Lower leg skin (tissue), 4 donors: ENCODE data around the gene ETHE1. TPM values are rescaled to one million over a fixed set of nuclear protein-coding genes. Genes with fewer than 3 reads are reported as not detected.

Source experiments
- DNase-seq, 2 donors: peaks; one replicate each; pipeline ENCODE4 v3.0.0-alpha.2; 2019; ENCODE audit warnings: low spot score in 2 of 2
- H3K4me3 ChIP-seq: fragments of 200-600 bp; sonication (generic); 2 replicates; pipeline ENCODE4 v1.5.1; 2017; ENCODE audit warnings: mild to moderate bottlenecking, low read depth; ENCODE audit not compliant: poor library complexity, severe bottlenecking
- POLR2A ChIP-seq, 2 donors: fragments of 450-650 bp; IDR thresholded peaks; one replicate each; pipeline ENCODE4 v1.6.1; 2016 to 2017; ENCODE audit warnings: antibody characterized with exemption in 2 of 2, mild to moderate bottlenecking in 1 of 2, moderate library complexity in 1 of 2
- WGBS, 2 donors: methylation state at CpG; one replicate each; pipeline ENCODE4 v1.1.5; 2018; 5-methylcytosine and 5-hydroxymethylcytosine counted together
- intact Hi-C: fragments of 100-400 bp; cut with DNase I; formaldehyde crosslinking; loops from one replicate; pipeline ENCODE4 v1.15.0; 2023; ENCODE audit warnings: low total_unique reads
- total RNA-seq, 4 donors: library from RNA; depleted of rRNA; stranded (reverse); fragments of >200 nt; gene quantifications; one replicate each; pipeline ENCODE4 v1.1.0, GENCODE V29; 2016
- TF ChIP-seq, protein P1 (sequence below), 3 donors: fragments of 450-650 bp; IDR thresholded peaks; one replicate each; pipeline ENCODE4 v1.5.1; 2016; ENCODE audit warnings: antibody characterized with exemption in 3 of 3, mild to moderate bottlenecking in 3 of 3, moderate library complexity in 2 of 3

The ETHE1 gene
- total RNA-seq, 4 donors from 2014 or later: 63.4 to 79.3 (median 72.8) TPM

DNA sequence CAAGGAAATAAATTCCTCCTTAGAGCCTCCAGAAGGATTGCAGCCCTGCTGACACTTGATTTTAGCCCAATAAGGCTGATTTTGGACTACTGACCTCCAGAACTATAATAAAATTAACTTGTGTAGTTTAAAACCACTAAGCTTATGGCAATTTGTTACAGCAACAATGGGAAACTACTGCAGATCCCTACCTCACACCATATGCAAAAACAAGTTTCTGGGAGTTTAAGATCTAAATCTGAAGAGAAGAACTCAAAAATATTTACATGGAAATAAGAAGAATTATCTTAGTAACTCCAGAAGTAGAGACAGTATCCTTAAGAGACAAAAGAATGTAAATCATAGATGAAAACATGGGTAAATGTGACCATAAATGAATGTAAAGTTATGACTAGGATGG is 11.9 kb upstream of the ETHE1 start:
- TF ChIP-seq, protein P1, sequence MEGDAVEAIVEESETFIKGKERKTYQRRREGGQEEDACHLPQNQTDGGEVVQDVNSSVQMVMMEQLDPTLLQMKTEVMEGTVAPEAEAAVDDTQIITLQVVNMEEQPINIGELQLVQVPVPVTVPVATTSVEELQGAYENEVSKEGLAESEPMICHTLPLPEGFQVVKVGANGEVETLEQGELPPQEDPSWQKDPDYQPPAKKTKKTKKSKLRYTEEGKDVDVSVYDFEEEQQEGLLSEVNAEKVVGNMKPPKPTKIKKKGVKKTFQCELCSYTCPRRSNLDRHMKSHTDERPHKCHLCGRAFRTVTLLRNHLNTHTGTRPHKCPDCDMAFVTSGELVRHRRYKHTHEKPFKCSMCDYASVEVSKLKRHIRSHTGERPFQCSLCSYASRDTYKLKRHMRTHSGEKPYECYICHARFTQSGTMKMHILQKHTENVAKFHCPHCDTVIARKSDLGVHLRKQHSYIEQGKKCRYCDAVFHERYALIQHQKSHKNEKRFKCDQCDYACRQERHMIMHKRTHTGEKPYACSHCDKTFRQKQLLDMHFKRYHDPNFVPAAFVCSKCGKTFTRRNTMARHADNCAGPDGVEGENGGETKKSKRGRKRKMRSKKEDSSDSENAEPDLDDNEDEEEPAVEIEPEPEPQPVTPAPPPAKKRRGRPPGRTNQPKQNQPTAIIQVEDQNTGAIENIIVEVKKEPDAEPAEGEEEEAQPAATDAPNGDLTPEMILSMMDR (IDR thresholded peaks at IDR 0.05): no peak
- TF ChIP-seq POLR2A (IDR thresholded peaks at IDR 0.05): no peak
- no peak for DNase-seq
- intact Hi-C loops: no loop called here
- no peak overlapping the region for H3K4me3 ChIP-seq

DNA sequence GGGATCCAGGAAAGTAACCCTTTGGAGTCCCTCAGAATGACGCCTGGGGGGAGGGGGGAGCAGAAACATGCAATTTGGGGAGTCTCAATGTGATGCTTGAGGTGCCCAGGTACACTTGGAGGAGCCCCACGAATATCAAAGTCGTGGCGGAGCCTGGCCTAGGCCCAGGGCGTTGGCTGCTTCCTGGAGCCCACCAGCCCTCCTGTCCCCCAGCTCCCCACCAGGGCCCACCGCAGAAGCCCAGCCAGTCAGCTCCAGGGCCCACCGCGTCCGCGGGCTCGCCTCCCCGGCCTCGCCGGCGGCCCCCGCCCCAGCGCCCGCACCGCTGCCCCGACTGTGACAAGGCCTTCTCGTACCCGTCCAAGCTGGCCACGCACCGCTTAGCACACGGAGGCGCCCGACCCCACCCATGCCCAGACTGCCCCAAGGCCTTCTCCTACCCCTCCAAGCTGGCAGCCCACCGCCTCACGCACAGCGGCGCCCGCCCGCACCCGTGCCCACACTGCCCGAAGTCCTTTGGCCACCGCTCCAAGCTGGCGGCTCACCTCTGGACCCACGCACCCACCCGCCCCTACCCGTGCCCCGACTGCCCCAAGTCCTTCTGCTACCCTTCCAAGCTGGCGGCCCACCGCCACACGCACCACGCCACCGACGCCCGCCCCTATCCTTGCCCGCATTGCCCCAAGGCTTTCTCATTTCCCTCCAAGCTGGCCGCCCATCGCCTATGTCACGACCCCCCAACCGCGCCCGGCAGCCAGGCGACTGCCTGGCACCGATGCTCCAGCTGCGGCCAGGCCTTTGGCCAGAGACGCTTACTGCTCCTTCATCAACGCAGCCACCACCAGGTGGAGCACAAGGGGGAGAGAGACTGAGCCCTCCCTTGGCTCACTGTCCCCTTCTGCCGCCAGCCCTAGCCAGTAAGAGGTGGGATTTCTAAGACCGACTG is 8.1 kb upstream of the ETHE1 start:
- intact Hi-C loops: no loop called here
- H3K4me3 ChIP-seq: no peak overlapping the region
- TF ChIP-seq, protein P1 (IDR thresholded peaks at IDR 0.05): no peak
- TF ChIP-seq POLR2A (IDR thresholded peaks at IDR 0.05): no peak
- peak in 1 of 2 donors; percentile 89 for DNase-seq
- WGBS, 2 donors: 64 to 65% methylated on average over 62 of the region's 62 CpGs

DNA sequence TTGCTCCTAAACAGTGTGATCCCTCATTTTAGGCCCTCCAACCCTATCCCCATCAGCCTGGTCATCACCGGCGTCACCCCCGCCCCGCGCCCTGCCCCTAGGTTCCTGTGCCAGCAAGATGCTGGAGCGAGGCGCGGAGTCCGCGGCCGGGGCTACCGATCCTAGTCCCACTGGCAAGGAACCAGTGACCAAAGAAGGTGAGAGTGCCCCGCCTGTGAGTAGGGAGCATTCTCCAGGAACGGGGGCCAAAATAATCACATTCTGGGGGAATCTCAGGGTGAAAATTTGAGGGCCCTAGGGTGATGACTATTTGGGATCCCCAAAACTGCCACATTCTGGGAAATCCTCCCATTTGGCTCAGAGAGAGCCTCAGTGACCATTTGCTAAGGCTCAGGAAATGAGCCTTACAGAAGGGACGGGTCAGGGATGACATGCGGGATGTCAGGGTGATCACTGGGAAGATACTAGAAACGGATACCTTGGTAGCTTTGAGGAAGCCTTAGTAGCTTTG is 7.4 kb upstream of the ETHE1 start:
- TF ChIP-seq, protein P1 (IDR thresholded peaks at IDR 0.05): no peak
- no peak for TF ChIP-seq POLR2A (IDR thresholded peaks at IDR 0.05)
- intact Hi-C loops: no loop called here
- no peak overlapping the region for H3K4me3 ChIP-seq
- 36% methylated on average over 17 of the region's 17 CpGs for WGBS, 2 donors
- no peak for DNase-seq

DNA sequence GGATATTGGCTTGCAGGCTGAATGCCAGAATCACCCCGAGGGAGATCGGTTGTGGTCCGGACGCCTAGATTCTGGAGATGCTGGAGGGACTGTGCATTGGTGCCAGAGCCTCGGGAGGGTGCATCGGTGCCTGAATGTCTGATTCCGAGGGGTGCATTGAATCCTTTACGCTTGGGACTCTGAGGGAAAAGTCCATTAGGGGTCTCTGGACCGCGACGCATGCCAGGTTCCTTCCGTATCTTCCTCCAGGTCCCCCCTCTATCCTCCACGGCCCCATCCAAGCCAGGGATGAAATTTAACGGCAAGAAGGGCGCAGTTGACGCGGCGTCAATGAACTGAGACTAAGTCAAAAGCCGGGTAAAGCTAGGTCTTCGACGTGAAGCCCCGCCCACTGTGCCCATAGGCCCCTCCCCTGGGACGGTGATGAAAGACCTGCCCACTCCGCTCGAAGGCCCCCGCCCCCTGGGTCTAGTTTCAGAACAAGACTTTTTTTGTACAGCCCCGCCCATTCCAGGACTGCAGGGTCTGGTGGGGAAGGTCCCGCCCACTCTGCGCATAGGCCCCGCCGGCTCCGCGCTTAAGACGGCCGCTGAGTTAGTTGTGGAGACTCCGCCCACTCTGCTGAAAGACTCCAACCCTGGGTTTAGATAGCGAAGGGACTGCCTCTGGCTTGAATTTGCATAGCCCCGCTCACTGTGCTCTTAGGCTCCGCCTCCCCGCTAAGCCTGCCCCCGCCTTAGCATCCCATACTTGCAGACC is 6.7 kb upstream of the ETHE1 start:
- 1% methylated on average over 34 to 41 of the region's 41 CpGs for WGBS, 2 donors
- peak overlapping the region; percentile 60 for H3K4me3 ChIP-seq
- peak; percentile 99 for DNase-seq
- TF ChIP-seq, protein P1 (IDR thresholded peaks at IDR 0.05): no peak
- no peak for TF ChIP-seq POLR2A (IDR thresholded peaks at IDR 0.05)
- intact Hi-C loops: no loop called here

DNA sequence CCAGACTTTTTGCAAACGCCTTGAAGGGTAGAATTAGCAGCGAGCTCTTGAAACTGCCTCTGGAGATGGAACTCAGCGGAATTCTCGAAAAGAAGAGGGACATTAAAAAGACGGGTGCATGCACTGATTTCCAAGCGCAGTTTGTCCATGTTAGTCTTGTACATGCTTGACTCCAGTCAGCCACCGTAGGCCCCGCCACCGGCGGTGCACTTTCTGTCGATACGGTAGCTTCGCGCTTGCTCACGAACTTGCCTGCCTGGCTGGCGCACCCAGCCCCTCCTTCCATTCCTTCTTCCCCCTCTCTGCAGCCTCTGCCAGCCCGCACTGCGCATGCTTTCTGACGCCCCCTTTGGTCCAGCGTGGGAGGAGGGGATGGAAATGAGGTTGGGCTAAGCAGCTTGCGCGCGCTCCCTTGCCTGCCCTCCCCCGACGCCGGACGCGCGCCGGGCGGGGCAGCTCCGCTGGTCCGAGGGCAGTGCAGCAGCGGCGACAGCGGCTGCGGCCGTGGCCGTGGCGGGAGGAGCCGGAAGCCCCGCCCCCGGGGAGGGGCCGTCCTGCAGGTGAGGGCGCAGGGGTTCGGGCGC is 6.1 kb upstream of the ETHE1 start, which contains the start of gene ZNF575:
Gene ZNF575, plus strand, starts transcription at position 227 of the 584 bp plus-strand sequence. CDS start 1,235 bp downstream, outside the sequence.
- intact Hi-C loops: no loop called here
- WGBS, 2 donors: 0 to 1% methylated on average over 26 to 46 of the region's 47 CpGs

More for the DNA sequence above, 6.1 kb upstream of the ETHE1 start, which contains the start of gene ZNF575:
- peak within 1 kb of the TSS; percentile 60 for H3K4me3 ChIP-seq
- peak; percentile 83 to 97 for DNase-seq
- no peak for TF ChIP-seq POLR2A (IDR thresholded peaks at IDR 0.05)
- TF ChIP-seq, protein P1 (IDR thresholded peaks at IDR 0.05): no peak
